ENCODE data around the gene GATD1. TPM values are rescaled to one million over a fixed set of nuclear protein-coding genes. Genes with fewer than 3 reads are reported as not detected.
A peak's percentile ranks its signal among the peaks of the same experiment; 100 is the strongest.

GATD1 gene
- total RNA-seq, 1 experiment from 2014 or later, result 17.3 TPM

GRCh38 chr11:795634-796564, 18.6 kb upstream of the GATD1 start:
- DNase-seq (ENCODE audit: low read depth), result peak; percentile 96

- no peak for DNase-seq (ENCODE audit: low read depth)
Measured at GRCh38 chr11:794766-795633, 17.7 kb upstream of the GATD1 start.

- no peak for DNase-seq (ENCODE audit: low read depth)
Measured at GRCh38 chr11:794013-794765, 16.9 kb upstream of the GATD1 start.

DNA sequence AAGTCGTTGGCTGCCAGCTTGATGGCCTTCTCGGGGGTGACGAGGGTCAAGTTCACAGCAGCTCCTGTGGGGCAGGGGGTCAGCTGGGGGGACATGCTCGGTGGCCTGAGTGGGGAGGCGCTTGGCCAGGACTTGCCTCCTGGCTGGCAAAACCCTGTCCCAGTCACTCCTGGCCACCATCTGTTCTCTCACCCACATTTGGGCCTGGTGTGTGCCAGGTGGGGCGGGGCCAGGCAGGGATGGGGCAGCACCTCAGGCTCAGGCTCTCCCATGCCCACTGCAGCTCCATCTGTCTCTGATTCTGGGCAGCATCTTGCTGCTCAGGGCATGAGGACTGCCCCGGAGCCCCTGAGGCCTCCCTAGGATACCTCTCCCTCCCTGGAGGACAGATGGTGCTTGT, 16.3 kb upstream of the GATD1 start:
- no peak for DNase-seq (ENCODE audit: low read depth)

GRCh38 chr11:792873-793272, 15.6 kb upstream of the GATD1 start:
- DNase-seq (ENCODE audit: low read depth), result no peak

- DNase-seq (ENCODE audit: low read depth), result no peak
Measured at GRCh38 chr11:792535-792821, 15.2 kb upstream of the GATD1 start.

DNA sequence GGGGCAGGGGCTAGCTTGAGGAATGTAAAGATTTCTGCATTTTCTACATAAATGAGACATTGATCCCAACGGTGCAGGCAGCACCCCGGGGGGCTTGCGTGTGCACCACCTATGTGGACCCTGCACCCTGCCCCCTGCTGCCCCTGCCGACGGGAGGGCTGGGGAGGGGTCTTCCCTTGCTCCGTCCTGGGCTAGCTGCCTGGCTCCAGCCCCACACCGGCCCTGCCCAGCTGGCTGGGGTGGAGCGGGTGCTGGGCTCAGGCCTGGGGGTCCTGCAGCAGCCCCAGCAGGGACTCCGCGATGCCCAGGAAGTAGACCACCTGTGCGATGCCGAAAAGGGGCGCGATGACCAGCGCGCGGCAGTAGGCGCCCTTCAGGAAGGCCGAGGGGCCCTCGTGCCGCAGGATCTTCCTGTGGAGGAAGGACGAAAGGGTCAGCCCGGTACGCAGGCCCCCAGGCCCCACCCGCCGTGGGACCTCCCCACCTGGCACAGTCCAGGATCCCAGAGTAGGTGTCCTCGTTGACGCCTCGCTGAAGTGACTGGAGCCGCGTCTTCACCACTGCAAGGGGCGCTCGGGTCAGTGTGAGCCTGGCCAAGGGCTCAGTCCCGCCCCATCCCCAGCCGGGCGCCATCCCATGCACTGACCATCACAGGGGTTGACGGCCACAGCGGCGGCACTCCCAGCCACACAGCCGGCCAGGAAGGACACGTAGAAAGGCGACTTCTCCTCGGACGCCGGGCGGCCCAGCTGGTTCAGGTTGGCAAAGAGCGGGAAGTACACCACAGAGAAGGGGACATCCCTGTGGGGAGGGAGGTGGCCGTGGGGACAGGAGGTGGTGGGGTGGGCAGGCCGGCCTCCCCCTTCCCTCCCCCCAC, 14.6 kb upstream of the GATD1 start:
- DNase-seq (ENCODE audit: low read depth), result no peak

DNA sequence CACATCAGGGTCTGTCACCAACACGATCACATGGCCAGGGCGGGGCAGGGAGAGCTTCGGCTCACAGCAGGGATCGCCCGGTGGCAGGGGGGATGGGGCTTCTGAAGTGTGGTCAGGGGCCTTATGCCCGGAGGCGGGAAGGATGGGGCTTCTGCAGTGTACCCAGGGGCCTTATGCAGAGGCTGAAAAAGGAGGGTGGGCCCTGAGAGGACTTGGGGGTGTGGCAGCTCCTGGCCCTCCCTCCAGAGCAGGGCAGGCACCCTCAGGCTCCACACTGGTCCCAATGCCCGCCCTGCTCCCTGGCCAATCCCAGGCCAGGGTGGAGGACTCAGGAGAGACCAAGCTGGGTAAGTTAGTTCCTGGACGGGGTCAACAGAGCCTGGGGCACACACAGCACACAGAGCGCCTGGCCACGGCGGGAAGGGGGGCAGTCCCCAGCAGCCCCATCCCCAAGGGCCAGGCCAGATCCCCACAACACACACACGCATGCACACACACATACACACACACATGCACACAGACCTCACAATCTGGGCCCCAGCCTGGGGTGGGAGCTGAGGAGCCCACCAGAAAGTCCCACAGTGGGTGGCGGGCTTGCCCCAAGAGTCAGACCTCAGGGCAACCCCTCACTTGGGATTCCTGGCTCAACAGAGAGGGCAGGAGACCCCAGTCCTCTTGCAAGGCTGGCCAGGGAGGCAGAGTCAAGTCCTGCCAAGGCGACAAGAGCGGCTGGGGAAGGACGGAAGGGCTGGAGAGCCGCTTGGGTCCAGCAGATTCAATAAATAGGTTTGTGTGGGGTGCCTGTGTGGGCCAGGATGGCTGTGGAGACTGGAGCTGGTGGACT, 13.7 kb upstream of the GATD1 start:
- DNase-seq (ENCODE audit: low read depth), result peak; percentile 52

- DNase-seq (ENCODE audit: low read depth), result peak; percentile 61
Measured at GRCh38 chr11:789943-790342, 12.7 kb upstream of the GATD1 start, which contains the start of gene CEND1. CEND1 (minus strand) TSS chr11:790090; CDS start chr11:788576, 1,514 bp downstream.

DNA sequence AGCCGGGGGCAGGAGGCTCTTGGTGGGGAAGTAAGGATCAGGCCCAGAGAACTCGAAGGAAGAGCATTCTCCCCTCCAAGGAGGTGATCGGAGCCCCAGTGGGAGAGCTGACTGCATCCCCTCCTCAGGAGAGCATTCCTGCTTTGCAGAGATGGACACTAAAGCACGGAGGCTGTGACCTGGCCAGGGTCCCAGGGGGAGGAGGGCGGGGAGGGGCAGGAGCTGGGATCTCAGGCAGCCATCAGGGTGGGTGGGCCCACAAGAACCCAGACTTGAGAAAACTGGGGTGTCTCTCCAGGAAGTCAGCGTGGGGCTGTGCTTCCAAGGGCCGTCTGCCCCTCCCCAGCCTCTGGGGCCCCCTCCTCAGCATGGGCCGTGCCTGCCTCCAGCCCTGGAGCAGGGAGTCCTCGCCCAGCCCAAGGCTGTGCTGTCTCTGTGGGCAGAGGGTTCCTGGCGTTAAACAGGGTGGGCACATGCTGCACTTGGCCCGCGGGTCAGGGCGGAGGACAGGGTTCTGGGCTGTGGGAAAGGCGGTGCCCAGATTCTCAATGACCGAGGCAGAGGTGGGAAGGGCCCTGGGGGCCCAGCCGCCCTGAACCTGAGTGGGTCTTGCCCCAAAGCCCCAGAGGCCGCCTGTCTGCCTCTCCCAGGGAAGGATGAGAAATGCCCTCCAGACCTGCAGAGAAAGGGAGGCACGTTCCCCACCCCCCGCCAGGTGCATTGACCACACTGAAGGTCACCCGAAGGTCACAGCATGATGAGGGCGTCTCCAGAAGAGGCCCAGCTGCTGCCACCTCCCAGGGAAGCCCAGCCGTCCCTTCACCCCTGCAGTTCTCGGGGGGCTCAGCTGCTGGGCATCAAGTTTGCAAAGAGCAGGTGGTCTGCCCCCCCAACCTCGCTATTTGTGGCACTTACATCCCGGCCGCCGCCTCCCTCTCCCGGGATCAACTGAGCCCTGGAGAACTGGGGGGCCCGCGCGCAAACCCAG, 12.0 kb upstream of the GATD1 start:
- DNase-seq (ENCODE audit: low read depth), result no peak

DNA sequence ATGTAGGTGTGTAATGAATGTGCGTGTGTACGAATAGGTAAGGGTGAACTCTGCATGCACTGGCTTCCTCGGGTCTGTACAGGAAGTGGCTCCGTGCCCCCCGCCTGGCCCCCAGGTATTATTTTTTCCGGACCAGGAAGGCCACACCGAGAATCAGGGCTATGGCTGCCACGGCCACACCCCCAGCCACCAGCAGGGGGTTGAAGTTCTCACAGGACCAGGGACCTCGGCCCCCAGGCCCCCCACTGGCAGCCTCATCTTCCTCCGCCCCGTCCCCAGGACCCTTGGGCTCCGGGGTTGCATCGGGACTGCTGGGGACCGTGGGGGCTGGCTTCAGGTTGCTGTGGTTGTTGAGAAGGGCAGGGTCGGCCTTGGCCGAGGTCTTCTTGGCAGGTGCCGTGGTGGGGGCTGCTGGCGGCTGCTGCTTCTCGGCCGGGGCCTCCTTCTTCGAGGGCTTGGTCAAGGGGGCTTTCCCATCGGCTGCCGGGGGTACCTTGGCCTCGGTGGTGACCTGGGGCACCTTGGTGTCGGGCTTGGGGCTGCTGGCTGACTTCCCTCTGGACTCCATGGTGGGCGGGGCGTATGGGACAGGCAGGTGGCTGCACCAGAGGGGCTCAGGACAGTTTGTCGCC, 10.8 kb upstream of the GATD1 start:
- no peak for DNase-seq (ENCODE audit: low read depth)

DNA sequence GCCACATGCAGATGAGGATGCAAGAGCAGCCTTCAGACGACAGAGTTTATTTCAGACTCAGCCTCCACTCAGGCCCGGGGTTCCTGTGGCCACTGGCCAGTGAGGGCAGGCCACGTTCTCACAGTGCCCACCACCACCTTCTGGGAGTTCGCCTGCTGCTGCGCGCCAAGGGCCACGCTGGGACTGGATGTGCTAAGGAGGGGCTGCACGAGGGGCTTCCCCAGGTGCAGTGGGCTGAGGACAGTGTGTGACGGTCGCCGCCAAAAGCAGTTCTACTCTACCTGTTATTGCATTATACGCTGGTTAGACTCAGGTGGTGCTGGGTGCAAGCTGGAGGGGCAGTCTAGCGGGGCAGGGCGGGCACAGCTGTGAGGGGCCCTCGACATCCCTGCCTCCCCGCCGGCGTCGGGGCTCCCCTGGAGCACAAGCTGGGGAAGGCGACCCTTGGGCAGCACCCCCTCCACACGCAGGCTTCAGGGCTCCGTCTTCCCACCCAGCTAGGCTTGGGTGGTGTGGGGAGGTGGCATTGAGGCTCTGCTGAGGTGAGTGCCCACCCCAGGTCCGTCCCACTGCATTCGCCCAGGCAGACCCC, 9.9 kb upstream of the GATD1 start:
- no peak for DNase-seq (ENCODE audit: low read depth)

GRCh38 chr11:786235-787083, 9.2 kb upstream of the GATD1 start:
- no peak for DNase-seq (ENCODE audit: low read depth)

- DNase-seq (ENCODE audit: low read depth), result peak; percentile 77
Measured at GRCh38 chr11:783581-784015, 6.3 kb upstream of the GATD1 start.

DNA sequence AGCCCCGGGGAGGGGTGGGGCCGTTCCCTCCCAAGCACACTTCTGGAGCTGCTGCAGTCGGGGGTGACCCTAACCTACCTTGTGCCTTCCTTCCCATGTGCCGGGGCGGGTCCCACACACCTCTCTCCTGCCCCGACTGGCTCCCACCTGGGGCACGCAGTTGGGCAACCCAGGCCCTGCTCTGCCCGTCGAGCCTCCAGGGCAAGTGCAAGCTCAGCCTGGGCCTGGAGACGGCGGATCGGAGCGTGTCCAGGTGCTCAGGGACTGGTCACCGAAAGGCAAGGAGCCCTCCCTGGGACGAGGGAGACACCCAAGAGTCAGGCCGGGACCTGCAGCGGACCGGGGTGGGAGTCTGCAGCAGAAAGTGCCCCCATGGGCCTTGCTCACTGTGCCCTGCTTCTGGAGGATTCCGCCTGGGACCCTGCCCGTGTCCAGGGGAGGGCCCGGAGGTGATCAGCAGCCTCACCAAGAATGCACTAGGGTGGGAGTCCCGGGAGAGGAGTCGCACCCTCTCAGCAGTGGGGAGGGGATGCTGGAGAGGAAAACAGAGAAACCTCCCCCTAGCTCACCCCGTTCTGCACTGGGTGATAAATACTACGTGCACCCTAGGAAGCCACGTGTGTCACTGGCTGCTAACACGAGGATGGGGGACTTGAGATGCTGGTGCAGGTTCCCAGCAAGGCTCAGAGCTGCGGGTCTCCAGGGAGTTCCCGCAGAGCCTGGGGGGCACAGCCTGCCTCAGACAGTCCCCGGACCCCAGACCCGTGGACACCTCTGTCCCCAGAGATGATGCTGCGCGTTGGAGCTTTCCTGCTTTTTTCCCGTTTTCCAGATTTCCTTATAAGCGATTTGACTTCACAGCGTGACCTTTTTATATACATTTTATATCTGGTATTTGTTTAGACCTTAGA, 5.2 kb upstream of the GATD1 start:
- no peak for DNase-seq (ENCODE audit: low read depth)
